Fibroblast of lung (primary cell): ENCODE results near the gene LARP4B. TPM values are rescaled to one million over a fixed set of nuclear protein-coding genes. Genes with fewer than 3 reads are reported as not detected.

Experiments used
- DNase-seq, 2 donors: peaks; one replicate each; pipeline versions ENCODE4 v3.0.0 to v3.0.0-alpha.2; 2010; ENCODE audit warnings: low read depth in 2 of 2
- H2AFZ ChIP-seq: 2 replicates; pipeline ENCODE4 v1.5.1; 2012; ENCODE audit warnings: low read length, control low read depth, inconsistent platforms
- H3K27ac ChIP-seq: 2 replicates; pipeline ENCODE4 v1.5.1; 2011; ENCODE audit warnings: low read length, control low read depth; ENCODE audit not compliant: insufficient read depth
- H3K27me3 ChIP-seq: 2 replicates; pipeline ENCODE4 v1.5.1; 2011; ENCODE audit warnings: mild to moderate bottlenecking, low read length; ENCODE audit not compliant: control insufficient read depth, insufficient read depth
- H3K36me3 ChIP-seq: 2 replicates; pipeline ENCODE4 v1.5.1; 2011; ENCODE audit warnings: low read length; ENCODE audit not compliant: control insufficient read depth, insufficient read depth
- H3K4me1 ChIP-seq: 2 replicates; pipeline ENCODE4 v1.5.1; 2011; ENCODE audit warnings: low read length; ENCODE audit not compliant: control insufficient read depth, insufficient read depth; ENCODE audit errors: extremely low read depth
- H3K4me2 ChIP-seq: 2 replicates; pipeline ENCODE4 v1.5.1; 2011; ENCODE audit warnings: low read length, control low read depth; ENCODE audit not compliant: insufficient read depth; ENCODE audit errors: extremely low read depth
- H3K4me3 ChIP-seq, 4 experiments: fragments of 200-600 bp in 1 of 4; sonication (generic) in 1 of 4; replicated peaks in 1 of 4; 2 replicates each; pipeline ENCODE4 v1.5.1; 2011 to 2016; ENCODE audit warnings: low read length in 4 of 4, low read depth in 3 of 4, mild to moderate bottlenecking in 3 of 4, control low read depth in 2 of 4, inconsistent platforms in 1 of 4, mixed read lengths in 1 of 4; ENCODE audit not compliant: insufficient read depth in 1 of 4; ENCODE audit errors: control extremely low read depth in 1 of 4
- H3K79me2 ChIP-seq: 2 replicates; pipeline ENCODE4 v1.5.1; 2012; ENCODE audit warnings: mild to moderate bottlenecking, low read length, inconsistent platforms; ENCODE audit not compliant: control insufficient read depth, insufficient read depth
- H3K9ac ChIP-seq: 2 replicates; pipeline ENCODE4 v1.5.1; 2011; ENCODE audit warnings: mild to moderate bottlenecking, low read length, control low read depth; ENCODE audit not compliant: insufficient read depth
- H3K9me3 ChIP-seq: 2 replicates; pipeline ENCODE4 v1.5.1; 2012; ENCODE audit warnings: low read depth, low read length; ENCODE audit not compliant: control insufficient read depth, insufficient read depth
- H4K20me1 ChIP-seq: 2 replicates; pipeline ENCODE4 v1.5.1; 2011; ENCODE audit warnings: low read length; ENCODE audit not compliant: control insufficient read depth, insufficient read depth; ENCODE audit errors: extremely low read depth
- EZH2 ChIP-seq: IDR thresholded peaks from 2 replicates; pipeline ENCODE4 v1.5.1; 2012; ENCODE audit warnings: low read length, control low read depth, mild to moderate bottlenecking; ENCODE audit errors: missing control alignments
- polyA plus RNA-seq, 2 donors: library from polyadenylated mRNA; depleted of rRNA in 1 of 2; stranded (reverse) in 1 of 2; unstranded in 1 of 2; fragments of >200 nt; gene quantifications; 2 replicates each; pipeline ENCODE4 v1.2.1, GENCODE V29; 2011 to 2012; ENCODE audit warnings: missing spikeins in 1 of 2
- total RNA-seq: library from RNA; depleted of rRNA; stranded (reverse); fragments of >200 nt; gene quantifications from 2 replicates; pipeline ENCODE4 v1.2.1, GENCODE V29; 2014
- TF ChIP-seq, protein P1 (sequence below), 2 donors: IDR thresholded peaks in 1 of 2; conservative IDR thresholded peaks in 1 of 2; 1 replicate in 1 of 2; 2 replicates in 1 of 2; pipeline ENCODE4 v1.5.1; 2011 to 2012; ENCODE audit warnings: low read length in 2 of 2, control low read depth in 1 of 2, inconsistent platforms in 1 of 2, low read depth in 1 of 2, mild to moderate bottlenecking in 1 of 2

LARP4B gene
- total and polyA plus RNA-seq, 2 donors (not counting 1 experiment from before 2014, with no cell fraction given): 25.4 to 38.6 TPM

DNA sequence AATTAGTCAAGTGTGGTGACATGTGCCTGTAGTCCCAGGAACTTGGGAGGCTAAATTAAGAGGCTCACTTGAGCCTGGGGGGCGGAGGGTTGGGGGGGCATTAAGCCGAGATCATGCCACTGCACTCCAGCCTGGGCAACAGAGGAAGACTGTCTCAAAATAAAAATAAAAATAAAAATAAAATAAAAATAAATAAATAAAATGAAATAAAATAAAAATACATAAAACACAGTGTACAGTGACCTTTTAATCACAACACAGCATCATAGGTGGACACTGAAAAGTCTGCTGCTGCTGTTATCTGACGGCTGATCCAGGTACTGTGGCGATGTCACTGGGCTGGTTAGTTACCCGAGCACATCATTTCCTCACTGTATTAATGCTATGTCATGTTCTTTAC is 27.1 kb downstream of the LARP4B start:
- Histone ChIP-seq H4K20me1 (no peaks in the 10 kb centered on the region), H3K79me2 (peaks cover 80% of the 10 kb centered on the region), H3K4me1 (no peaks in the 10 kb centered on the region), H3K9ac (no peak overlapping the region), H3K27ac (no peak overlapping the region), H3K4me3 (no peak overlapping the region), H3K27me3 (no peaks in the 10 kb centered on the region), H2AFZ (no peak overlapping the region), H3K9me3 (no peaks in the 10 kb centered on the region), H3K36me3 (peaks cover 2% of the 10 kb centered on the region), H3K4me2 (no peak overlapping the region)
- no peak for TF ChIP-seq EZH2
- TF ChIP-seq, protein P1, sequence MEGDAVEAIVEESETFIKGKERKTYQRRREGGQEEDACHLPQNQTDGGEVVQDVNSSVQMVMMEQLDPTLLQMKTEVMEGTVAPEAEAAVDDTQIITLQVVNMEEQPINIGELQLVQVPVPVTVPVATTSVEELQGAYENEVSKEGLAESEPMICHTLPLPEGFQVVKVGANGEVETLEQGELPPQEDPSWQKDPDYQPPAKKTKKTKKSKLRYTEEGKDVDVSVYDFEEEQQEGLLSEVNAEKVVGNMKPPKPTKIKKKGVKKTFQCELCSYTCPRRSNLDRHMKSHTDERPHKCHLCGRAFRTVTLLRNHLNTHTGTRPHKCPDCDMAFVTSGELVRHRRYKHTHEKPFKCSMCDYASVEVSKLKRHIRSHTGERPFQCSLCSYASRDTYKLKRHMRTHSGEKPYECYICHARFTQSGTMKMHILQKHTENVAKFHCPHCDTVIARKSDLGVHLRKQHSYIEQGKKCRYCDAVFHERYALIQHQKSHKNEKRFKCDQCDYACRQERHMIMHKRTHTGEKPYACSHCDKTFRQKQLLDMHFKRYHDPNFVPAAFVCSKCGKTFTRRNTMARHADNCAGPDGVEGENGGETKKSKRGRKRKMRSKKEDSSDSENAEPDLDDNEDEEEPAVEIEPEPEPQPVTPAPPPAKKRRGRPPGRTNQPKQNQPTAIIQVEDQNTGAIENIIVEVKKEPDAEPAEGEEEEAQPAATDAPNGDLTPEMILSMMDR (conservative IDR thresholded peaks at IDR 0.05 in 1 of 2, IDR thresholded peaks at IDR 0.05 in 1 of 2; ENCODE audit: low read depth in 1 of 2, low read length in 2 of 2): no peak
- no peak for DNase-seq

DNA sequence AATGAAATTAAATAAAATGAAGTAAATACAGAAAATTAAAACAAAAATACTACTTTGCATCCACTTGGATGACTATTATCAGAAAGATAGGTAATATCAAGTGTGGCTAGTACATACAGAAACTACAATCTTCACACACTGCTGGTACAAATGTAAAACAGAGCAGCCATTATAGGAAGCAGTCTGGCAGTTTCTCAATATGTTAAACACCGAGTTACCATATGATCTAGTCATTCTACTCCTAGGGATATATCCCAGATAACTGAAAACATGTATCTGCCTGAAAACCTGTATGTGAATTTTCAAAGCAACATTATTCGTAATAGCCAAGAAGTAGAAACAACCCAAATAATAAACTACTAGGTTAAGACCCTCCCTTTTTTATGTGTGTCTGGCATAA is 33.4 kb downstream of the LARP4B start:
- no peak overlapping the region for H2AFZ ChIP-seq
- H3K79me2 ChIP-seq: peaks cover 88% of the 10 kb centered on the region
- H3K4me3 ChIP-seq: no peak overlapping the region
- H3K9me3 ChIP-seq: no peaks in the 10 kb centered on the region
- no peaks in the 10 kb centered on the region for H4K20me1 ChIP-seq
- no peak for TF ChIP-seq EZH2
- TF ChIP-seq, protein P1 (conservative IDR thresholded peaks at IDR 0.05 in 1 of 2, IDR thresholded peaks at IDR 0.05 in 1 of 2; ENCODE audit: low read depth in 1 of 2, low read length in 2 of 2): no peak
- H3K4me2 ChIP-seq: no peak overlapping the region
- H3K36me3 ChIP-seq: no peaks in the 10 kb centered on the region
- no peak overlapping the region for H3K27ac ChIP-seq
- H3K27me3 ChIP-seq: no peaks in the 10 kb centered on the region
- H3K4me1 ChIP-seq: no peaks in the 10 kb centered on the region
- H3K9ac ChIP-seq: no peak overlapping the region
- no peak for DNase-seq

DNA sequence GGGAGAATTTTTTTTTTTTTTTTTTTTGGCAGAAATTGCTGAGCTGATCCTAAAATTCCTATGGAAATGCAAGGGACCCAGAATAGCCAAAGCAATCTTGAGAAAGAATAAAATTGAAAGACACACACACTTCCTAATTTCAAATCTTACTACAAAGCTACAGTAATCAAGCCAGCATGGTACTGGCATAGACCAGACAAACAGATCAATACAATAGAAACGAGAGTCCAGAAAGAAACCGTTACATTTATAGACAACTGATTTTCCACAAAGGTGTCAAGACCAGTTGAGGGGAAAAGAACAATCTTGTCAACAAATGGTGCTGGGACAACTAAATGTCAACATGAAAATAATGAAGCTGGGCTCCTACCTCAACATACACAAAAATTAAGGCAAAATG is 34.5 kb downstream of the LARP4B start:
- Histone ChIP-seq H3K27ac (no peak overlapping the region), H3K9me3 (no peaks in the 10 kb centered on the region), H3K4me2 (no peak overlapping the region), H3K4me3 (no peak overlapping the region), H2AFZ (no peak overlapping the region), H3K9ac (no peak overlapping the region), H3K36me3 (no peaks in the 10 kb centered on the region), H3K79me2 (peaks cover 83% of the 10 kb centered on the region), H4K20me1 (no peaks in the 10 kb centered on the region), H3K4me1 (no peaks in the 10 kb centered on the region), H3K27me3 (no peaks in the 10 kb centered on the region)
- no peak for DNase-seq
- no peak for TF ChIP-seq EZH2
- TF ChIP-seq, protein P1 (conservative IDR thresholded peaks at IDR 0.05 in 1 of 2, IDR thresholded peaks at IDR 0.05 in 1 of 2; ENCODE audit: low read depth in 1 of 2, low read length in 2 of 2): no peak
